ENCODE data around the gene SAMMSON.

GRCh38 chr3:70042641-70043040, 43.1 kb downstream of the SAMMSON start:
- TF ChIP-seq CTCF (IDR thresholded peaks at IDR 0.05) (no peak), POLR2AphosphoS5 (IDR thresholded peaks at IDR 0.05) (no peak), POLR2A (IDR thresholded peaks at IDR 0.05) (no peak)

Data from stomach (tissue), 4 donors.